HG03060 (cell line): ENCODE results near the gene IRX3.

Experiments
- ATAC-seq: cut with Tn5 transposase; IDR thresholded peaks from one replicate; pipeline ENCODE4 v1.9.1; 2021; ENCODE audit warnings: low read depth, moderate number of reproducible peaks; ENCODE audit not compliant: unreplicated experiment

The IRX3 gene

DNA sequence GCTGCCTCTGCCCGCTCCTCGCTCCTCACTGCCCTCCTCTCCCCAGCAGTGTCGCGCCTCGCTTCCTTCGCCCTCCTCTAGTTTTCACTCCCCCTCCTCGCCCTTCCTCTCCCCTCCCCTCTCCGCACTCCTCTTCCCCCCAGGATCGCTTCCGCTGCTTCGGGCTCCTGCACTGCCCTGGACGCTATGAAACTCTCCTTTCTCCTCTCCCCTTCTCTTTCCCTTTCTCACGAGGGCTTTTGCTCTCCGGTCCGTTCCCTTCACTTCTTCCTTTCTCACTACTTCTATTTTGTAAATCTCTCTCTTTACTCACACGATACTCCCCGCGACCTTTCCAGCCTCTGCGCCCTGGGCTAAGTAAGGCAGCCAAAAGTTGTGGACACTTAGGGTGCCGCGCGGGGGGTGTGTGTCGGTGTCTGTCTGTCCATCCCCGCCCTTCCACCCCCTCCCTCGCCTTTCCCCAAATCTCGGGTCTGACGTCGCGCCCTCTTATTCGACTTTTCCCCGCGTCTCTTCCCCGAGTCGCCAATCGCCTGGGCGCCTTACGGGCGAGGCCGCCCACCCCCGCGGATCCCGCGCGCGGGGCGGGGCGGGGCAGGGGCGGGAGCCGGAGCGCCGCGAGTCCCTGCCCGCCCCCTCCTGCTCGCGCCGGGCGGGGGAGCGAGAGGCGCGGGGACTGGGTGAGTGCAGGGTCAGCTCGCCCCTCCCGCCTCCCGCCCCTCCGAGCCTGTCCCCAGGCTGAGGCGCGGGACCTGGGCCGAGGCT is at the start of gene IRX3:
Gene IRX3, minus strand, starts transcription at position 422 of the 765 bp plus-strand sequence. CDS start 737 bp downstream, outside the sequence.
- no peak for ATAC-seq

DNA sequence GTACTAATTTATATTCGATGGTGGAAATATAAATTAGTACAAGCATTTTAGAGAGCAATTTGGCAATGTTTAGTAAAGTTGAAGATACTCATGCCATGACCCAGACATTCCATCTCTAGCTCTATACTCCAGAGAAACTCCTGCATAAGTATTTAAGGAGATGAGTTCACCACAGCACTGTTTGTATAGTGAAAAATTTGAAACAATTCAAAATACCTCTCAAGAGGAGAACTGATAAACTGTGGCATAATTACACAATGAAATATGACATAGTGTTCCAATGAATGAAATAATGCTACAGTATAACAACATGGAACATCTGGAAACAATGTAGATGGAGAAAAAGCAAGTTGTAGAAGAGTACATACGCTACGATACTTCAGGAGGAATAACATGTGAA is 48.6 kb upstream of the IRX3 start:
- ATAC-seq = no peak

DNA sequence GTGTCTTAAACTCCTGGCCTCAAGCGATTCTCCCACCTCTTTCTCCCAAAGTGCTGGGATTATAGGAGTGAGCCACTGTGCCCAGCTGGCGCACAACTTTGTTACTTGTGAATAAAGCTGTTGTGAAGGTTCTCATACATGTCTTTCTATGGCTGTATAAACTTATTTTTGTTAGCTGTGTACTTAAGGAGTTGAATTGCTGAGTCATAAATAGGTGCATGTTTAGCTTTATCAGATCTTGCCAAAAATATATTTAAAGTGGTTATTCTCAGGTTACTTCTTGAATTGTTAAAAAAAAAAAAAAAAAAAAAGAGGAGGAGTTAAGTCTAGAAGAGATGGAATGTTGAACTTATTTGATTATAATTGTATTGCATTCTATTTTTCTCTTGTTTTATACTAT is 47.6 kb upstream of the IRX3 start:
- ATAC-seq = no peak

DNA sequence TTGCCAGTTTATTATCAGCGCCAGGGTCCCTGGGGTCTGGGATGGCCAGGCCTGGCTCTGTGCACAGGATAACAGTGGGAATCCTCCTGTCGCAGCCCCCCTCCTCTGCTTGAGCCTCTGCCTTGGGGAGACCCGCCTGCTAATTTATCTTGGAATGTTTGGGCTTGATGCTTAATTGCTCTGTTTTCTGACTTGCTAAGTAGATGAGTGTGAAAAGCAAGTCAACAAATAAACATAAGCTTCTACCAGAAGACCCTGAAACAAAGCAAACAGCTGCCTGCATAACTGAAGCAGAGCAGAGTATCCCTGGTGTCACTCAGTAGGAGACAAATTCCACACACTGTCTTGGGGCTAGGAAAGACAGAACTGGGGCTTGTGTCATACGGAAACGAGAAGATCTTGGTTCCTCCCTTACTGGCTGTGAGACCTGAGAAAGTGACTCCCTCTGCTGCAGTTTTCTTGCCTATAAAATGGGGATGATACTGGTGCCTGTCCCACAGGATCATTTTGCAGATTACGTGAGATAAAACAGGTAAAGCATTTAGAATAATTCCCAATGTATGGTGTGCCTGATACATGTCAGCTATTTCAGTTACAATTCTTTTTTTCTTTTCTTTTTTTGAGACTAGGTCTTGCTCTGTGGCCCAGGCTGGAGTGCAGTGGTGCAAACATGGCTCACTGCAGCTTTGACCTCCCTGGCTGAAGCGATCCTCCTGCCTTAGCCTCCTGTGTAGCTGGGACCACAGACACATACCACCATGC is 44.8 kb upstream of the IRX3 start:
- ATAC-seq = no peak

DNA sequence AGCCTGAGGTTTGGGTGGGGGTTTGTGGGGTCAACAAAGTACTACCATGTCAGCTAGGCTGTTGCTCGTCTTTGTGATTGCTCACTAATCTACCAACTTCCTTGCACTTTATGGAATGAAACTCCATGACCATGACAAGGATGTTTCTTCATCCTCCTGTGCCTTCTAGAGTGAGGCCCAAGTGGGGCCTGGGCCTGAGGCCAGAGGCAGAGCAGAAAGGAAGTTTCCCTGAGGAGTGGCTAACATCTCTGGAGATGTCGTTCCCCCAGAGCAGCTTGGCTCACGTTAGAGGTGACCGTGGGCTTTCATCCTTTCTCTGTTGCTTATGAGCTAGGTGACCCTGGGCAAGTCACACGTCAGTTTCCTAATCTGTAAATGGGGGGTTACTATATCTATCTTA is 41.0 kb upstream of the IRX3 start:
- ATAC-seq = no peak

DNA sequence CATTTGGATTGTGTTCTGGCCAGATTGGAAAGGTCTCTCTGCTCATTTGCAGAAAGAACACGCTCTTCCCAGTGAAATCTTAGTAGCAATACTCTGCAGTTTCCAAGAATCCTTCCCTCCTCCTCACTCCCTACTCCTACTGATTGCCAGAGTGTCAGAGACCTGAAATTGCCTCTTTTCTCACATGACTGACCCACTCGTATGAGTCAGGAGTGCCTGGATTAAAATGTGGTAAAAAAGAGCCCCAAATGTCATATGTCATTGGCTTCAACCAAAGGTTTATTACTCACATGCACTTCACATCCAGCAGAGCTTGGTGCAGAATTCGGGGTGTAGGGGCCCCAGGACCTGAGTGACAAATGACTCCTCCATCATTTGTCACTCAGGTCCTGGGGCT is 39.7 kb upstream of the IRX3 start:
- ATAC-seq = no peak

DNA sequence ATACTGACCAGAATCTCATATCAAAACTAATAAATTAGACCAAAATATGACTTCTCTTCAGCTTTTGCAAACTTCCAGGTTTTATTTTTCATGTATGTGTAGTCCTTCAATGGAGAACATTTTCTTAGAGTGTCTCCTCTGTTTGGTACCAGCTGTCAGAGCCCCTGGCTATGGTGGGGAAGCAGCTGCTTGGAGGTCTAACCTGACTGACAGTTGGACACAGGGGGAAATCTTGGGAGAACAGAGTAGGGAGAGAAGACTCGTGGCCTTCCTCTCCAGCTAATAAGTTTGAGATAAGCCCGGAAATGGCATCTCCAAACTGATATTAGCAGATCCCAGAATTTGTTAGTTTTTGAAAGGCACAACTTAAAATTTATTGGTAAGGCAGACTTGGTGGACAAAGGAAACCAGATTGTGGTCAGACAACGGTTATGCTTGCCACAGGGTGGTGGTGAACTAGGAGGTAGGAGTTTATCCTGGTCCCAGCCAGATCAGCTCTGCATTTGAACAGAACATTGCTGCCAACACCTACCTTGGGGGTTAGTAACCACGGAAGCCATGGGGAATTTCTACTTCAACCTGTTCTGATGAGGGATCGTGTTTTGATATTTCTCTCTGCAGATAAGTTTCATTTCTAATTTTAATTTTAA is 39.2 kb upstream of the IRX3 start:
- ATAC-seq = no peak

DNA sequence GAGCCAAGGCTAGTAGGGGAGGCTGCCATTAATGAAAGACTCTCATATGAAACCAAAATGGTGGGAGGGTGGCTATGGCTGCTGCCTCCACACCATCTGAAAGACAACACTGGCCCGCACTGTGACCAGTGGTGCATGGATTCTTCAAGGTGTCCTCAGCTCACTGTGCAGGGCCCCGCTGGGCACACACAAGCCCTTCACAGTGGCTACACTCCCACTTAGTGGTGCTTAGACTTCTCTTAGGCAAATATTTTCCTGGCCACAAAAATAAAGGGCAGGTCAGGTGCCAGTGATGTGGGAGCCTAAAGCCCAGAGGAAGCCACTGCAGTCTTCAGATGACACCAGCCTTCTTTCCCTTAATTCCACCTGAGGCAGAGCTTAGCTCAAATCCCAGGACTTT is 38.1 kb upstream of the IRX3 start:
- ATAC-seq = no peak

DNA sequence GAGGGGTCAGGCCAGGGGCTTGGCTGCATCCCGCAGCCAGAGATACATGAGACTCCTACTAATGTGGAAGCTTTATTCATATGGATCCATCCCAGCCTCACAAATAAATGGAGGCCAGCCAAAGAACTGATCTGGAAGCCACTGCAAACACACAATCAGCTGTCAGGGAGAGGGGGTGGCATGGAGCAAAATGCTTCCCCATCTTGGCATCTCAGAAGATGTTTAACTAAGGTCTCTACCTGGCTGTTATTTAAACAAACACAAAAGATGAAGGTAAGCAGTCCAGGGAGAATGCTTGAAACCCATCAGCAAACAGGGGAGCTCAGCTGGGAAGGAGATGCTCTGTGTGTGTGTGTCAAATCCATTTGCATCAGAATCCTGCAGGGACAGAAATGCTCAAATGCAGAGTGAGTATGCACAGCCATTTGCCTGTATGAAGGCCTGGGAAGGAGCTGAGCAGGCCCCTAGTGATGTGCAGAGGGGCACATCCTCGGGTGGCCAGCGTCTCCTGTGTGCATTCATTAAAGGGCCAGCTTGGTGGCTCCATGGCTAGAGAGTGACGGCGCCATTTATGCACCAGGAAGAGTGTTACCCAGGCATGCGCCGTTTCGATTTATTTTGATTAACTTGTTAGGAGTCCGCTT is 34.2 kb upstream of the IRX3 start:
- no peak for ATAC-seq

DNA sequence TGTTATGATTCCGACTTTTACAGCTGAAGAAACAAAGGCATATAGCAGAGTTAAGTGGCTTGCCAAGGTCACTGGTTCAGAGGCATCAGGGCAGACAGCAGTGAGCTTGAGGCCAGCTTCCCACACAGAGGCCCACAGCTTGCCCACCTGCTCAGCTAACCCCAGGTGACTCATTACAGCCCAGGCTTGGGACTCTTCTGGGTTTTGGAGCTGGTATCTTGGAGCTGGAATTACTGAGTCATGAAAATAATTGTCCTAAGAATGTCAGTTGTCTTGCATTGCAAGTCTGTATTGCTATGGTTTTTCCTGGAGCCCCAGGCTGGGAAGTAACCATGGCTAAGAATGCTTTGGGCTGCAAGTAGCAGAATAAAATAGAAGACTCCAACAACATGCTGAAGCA is 32.4 kb upstream of the IRX3 start:
- no peak for ATAC-seq

DNA sequence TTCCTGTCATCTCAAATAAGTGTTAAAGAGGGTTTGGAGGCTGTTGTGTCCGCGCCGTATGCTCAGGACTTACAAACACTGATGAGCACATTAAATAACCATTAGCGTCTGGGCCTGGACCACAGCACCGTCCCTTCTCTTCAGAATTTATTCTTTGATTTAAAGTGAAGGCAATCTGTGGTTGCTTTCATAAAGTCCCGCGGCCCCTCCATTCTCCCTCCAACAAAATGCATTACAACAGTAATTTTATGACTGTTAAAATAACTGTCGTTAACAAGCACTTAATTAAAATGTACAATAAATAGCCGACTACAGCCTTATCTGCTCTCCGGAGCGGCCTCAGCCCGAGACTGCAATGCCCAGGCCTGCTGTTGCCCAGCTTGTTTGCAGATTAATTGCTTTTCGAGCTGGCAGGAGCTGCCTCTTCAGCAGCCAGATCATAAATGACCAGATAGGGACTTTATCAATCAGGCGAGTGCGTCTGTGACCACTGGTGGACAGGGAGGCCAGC is 30.6 kb upstream of the IRX3 start:
- ATAC-seq = no peak

DNA sequence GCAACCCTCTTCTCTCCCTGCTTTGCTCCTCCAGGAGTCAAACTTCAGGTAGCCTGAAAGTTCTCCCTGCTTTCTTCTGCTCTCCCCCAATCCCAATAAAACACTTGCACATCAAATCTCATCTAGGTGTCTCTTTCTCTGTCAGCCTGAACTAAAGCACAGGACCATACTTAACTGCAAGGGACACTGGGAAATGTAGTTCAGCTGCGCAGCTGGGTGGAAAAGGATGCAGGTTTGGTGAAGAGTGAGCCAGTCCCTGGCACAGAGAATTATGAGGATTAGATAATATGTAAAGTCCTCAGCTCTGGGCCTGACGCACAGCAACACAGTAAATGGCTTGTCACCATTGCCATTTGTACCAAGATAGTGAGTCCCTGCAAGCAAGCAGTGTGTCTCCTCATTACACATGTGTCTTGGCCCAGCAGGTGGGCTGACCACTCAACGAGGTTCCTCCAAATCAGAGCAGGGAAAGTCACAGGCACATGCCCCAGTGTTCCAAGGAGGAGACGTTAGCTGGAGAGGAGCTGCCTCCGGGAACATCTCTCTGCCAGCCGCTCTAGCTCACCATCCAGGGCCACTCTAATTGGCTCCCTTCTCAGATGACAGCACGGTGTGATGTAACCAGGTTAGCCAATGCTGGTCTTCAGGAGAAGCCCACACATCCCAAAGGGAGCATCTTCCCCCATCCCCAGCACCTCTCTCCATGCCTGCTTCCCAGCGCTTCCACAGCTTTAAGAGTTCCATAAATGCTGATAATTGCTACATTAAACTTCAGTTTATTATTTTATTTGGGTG is 29.7 kb upstream of the IRX3 start:
- no peak for ATAC-seq

DNA sequence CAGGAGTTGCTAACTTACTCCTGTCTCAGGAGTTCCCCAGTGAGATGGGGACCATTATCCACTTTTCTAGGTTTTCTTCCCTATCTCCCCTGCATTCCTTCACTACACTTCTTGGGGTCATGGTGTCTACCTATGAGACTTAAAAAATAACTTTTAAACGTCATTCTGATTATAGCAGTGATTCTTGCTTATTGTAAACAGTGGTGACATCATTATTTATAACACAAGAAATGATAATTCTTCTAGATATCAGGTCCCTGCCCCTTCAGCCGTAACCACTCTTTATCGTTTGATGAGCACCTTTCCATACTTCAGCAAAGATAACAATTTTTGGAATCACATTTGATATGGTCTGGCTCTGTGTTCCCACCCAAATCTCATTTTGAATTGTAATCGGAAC is 27.2 kb upstream of the IRX3 start:
- ATAC-seq = no peak

DNA sequence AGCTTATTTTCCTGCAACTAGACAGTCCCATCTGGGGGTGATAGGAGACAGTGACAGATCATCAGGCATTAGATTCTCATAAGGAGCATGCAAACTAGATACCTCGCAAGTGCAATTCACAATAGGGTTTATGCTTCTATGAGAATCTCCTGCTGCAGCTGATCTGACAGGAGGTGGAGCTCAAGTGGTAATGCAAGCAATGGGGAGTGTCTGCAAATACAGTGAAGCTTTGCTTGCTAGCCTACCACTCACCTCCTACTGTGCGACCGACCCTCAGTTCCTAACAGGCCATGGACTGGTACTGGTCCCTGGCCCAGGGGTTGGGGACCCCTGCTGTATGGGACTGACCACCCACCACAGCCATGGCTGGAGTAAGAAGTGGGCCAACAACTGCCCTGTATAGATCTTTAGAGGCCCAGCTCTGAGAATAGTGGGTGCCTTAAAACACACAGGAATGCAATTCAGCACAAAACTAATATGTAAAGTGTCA is 26.0 kb upstream of the IRX3 start:
- ATAC-seq = no peak

DNA sequence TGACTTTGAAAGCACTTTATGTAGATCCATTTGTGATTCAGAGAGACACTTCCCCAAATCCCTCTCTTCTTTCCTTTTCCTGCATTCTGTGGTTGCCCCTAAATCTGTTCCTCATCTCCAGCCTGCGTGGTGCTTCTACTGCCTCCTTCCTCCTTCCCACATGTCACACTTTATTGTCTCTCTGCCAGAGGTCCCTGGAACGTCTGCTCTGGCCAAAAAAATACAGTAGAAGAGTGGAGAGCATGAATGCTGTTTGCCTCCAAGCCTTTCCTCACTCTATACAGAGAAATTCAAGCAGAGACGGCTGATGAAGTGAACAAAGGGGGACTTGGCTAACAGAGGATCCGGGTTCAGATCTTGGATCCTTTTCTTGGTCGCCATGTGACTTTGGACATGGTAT is 22.8 kb upstream of the IRX3 start:
- no peak for ATAC-seq

DNA sequence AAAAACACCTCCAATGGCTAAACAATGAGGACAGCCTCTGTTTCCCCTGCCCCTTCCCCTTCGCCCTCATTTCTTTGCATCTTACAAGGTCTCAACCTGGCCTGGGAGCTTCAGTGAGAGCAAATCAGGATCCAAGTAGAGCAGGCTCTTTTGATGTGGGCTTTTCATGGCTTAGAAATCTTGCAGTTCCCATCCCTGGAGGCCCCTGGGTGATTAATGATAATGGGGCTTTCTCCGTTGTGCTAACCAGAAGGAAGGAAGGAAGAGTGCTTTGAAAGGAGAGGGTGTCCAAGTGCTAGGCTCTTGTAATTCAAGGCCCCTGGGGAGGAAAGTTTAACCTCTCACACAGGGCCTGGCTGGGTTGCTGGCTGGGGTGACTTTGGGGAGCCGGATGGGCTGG is 18.5 kb upstream of the IRX3 start:
- no peak for ATAC-seq

DNA sequence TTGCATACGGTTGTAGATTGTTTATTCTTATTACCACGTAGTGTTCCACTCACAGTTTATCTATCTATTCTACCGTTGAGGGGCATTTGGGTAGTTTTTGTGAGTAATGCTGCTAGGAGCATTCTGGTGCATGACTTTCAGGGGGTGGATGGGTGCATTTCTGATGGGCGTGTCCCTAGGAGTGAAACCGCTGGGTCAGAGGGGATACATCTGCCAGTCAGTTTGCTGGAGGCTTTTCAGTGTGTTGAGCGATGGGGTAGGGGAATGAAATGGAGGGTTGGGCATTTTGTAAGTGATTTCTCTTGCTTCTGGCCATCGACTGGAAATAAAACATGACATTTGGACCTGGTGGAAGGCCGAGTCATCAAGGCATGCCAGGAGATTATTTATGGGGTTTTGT is 17.0 kb upstream of the IRX3 start:
- ATAC-seq = no peak

DNA sequence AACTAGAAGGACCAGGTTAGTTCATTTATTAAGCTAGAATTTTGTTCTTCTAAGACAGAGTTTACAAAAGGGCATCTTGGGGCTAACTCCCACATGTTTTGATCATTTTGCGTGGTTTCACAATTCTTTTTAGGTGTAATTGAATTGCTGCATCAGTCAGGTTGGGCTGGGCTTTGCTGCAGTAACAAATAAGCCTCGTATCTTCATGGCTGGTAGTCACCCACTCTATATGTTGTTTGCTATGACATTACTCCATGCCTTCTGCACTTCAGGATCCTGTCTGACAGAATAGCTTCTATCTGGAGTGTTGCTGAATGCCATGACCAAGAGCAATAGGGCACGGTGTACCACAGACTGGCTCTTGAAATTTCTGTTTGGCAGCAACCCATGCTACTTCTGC is 10.6 kb upstream of the IRX3 start:
- ATAC-seq = no peak

DNA sequence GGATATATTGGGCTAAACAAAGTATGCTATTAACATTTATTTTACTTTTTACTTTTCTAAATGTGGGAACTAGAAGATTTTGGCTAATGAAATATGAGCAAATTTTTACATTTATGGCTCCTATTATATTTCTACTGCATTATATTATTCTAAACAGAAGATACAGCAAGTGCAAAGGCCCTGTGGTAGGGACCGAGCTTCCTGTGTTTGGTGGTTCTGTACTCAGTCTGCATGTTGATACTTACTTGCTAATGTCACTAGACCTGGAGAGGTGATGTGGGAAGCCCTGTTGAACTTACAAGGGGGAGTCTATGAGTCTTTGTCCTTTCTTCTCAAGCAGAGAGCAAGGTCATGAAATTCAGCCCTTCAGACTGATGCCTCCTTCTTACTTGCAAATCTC is 10.0 kb upstream of the IRX3 start:
- ATAC-seq = no peak
